OCI-LY3 (cell line): Measurements from ENCODE around the gene RAD51AP2.

Experiments
- EZH2phosphoT487 ChIP-seq: fragments of 200-600 bp; shearing (Covaris generic); IDR thresholded peaks from 2 replicates; pipeline ENCODE4 v1.6.1; 2018; ENCODE audit warnings: antibody characterized with exemption, mixed run types, low read depth
- TF ChIP-seq, protein P1 (sequence below): fragments of 200-600, 300-600 bp; sonication (generic); IDR thresholded peaks from 2 replicates; pipeline ENCODE4 v1.5.1; 2014; ENCODE audit warnings: antibody characterized with exemption, low read length, low read depth

DNA sequence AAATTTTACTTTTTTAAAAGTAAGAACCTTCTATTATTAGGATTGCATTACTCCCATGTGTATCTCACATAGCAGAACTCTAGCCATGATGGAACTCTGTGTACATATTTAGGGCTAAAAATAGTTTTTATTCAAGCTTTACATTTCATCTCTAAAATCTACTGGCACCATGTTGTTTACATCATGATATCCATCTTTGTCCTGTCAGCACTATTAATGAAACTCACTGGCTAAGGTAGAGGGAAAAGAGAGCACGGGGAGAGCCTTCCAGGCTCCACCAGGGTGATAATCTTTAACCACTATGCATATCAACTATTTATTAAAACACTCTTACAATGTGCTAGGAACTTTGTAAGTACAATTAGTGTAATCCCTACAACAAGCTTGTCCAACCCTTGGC, 34.7 kb downstream of the RAD51AP2 start:
- TF ChIP-seq, protein P1, sequence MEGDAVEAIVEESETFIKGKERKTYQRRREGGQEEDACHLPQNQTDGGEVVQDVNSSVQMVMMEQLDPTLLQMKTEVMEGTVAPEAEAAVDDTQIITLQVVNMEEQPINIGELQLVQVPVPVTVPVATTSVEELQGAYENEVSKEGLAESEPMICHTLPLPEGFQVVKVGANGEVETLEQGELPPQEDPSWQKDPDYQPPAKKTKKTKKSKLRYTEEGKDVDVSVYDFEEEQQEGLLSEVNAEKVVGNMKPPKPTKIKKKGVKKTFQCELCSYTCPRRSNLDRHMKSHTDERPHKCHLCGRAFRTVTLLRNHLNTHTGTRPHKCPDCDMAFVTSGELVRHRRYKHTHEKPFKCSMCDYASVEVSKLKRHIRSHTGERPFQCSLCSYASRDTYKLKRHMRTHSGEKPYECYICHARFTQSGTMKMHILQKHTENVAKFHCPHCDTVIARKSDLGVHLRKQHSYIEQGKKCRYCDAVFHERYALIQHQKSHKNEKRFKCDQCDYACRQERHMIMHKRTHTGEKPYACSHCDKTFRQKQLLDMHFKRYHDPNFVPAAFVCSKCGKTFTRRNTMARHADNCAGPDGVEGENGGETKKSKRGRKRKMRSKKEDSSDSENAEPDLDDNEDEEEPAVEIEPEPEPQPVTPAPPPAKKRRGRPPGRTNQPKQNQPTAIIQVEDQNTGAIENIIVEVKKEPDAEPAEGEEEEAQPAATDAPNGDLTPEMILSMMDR: no peak
- no peak for TF ChIP-seq EZH2phosphoT487
